ENCODE data around the gene MAZ.

MAZ gene

GRCh38 chr16:29794231-29794710 is 12.1 kb upstream of the MAZ start:
- Histone ChIP-seq H3F3A (ENCODE audit: low read depth) (no peaks in the 10 kb centered on the region), H3K27me3 (ENCODE audit: insufficient read depth, low read length, poor library complexity, severe bottlenecking) (peaks cover 5% of the 10 kb centered on the region), H4K20me1 (ENCODE audit: insufficient read depth, low read length, poor library complexity, severe bottlenecking) (peaks cover 21% of the 10 kb centered on the region), H3K9me2 (replicated peaks; ENCODE audit: low read depth, low read length) (no peaks in the 10 kb centered on the region), H3K4me3 (ENCODE audit: low read length, poor library complexity, severe bottlenecking) (peak overlapping the region; percentile 97), H3K9ac (ENCODE audit: low read depth, low read length, poor library complexity, severe bottlenecking) (peak overlapping the region; percentile 97), H3K4me2 (ENCODE audit: low read depth, low read length, poor library complexity, severe bottlenecking) (peak overlapping the region; percentile 98), H3K79me2 (ENCODE audit: insufficient read depth, low read length) (peaks cover 93% of the 10 kb centered on the region), H3K9me3 (ENCODE audit: insufficient read depth, low read depth, low read length) (no peaks in the 10 kb centered on the region), H2AFZ (ENCODE audit: low read length) (no peak overlapping the region), H3K4me1 (ENCODE audit: insufficient read depth, low read length, poor library complexity, severe bottlenecking) (peaks cover 42% of the 10 kb centered on the region), H3K36me3 (ENCODE audit: insufficient read depth, low read length) (peaks cover 46% of the 10 kb centered on the region)
- TF ChIP-seq CTCF (conservative IDR thresholded peaks at IDR 0.05; ENCODE audit: low read length), result no peak
- TF ChIP-seq EZH2phosphoT487 (IDR thresholded peaks at IDR 0.05; ENCODE audit: borderline replicate concordance), result no peak

- Histone ChIP-seq H3F3A (ENCODE audit: low read depth) (peaks cover 10% of the 10 kb centered on the region), H3K4me1 (ENCODE audit: insufficient read depth, low read length, poor library complexity, severe bottlenecking) (peaks cover 11% of the 10 kb centered on the region), H4K20me1 (ENCODE audit: insufficient read depth, low read length, poor library complexity, severe bottlenecking) (no peaks in the 10 kb centered on the region), H3K27me3 (ENCODE audit: insufficient read depth, low read length, poor library complexity, severe bottlenecking) (no peaks in the 10 kb centered on the region), H3K4me2 (ENCODE audit: low read depth, low read length, poor library complexity, severe bottlenecking) (no peak overlapping the region), H3K4me3 (ENCODE audit: low read length, poor library complexity, severe bottlenecking) (no peak overlapping the region), H2AFZ (ENCODE audit: low read length) (no peak overlapping the region), H3K9me3 (ENCODE audit: insufficient read depth, low read depth, low read length) (no peaks in the 10 kb centered on the region), H3K9me2 (replicated peaks; ENCODE audit: low read depth, low read length) (no peaks in the 10 kb centered on the region), H3K36me3 (ENCODE audit: insufficient read depth, low read length) (peaks cover 68% of the 10 kb centered on the region), H3K9ac (ENCODE audit: low read depth, low read length, poor library complexity, severe bottlenecking) (no peak overlapping the region), H3K79me2 (ENCODE audit: insufficient read depth, low read length) (peaks cover 31% of the 10 kb centered on the region)
- TF ChIP-seq CTCF (conservative IDR thresholded peaks at IDR 0.05; ENCODE audit: low read length) (no peak), EZH2phosphoT487 (IDR thresholded peaks at IDR 0.05; ENCODE audit: borderline replicate concordance) (no peak)
These were observed 3.9 kb upstream of the MAZ start for GRCh38 chr16:29802416-29802935.

GRCh38 chr16:29804020-29804419 is 2.3 kb upstream of the MAZ start:
- Histone ChIP-seq H3F3A (ENCODE audit: low read depth) (peaks cover 13% of the 10 kb centered on the region), H3K36me3 (ENCODE audit: insufficient read depth, low read length) (peaks cover 64% of the 10 kb centered on the region), H3K9me3 (ENCODE audit: insufficient read depth, low read depth, low read length) (no peaks in the 10 kb centered on the region), H3K4me1 (ENCODE audit: insufficient read depth, low read length, poor library complexity, severe bottlenecking) (peaks cover 22% of the 10 kb centered on the region), H3K9ac (ENCODE audit: low read depth, low read length, poor library complexity, severe bottlenecking) (peak overlapping the region; percentile 85), H2AFZ (ENCODE audit: low read length) (no peak overlapping the region), H3K27me3 (ENCODE audit: insufficient read depth, low read length, poor library complexity, severe bottlenecking) (no peaks in the 10 kb centered on the region), H3K4me3 (ENCODE audit: low read length, poor library complexity, severe bottlenecking) (no peak overlapping the region), H3K4me2 (ENCODE audit: low read depth, low read length, poor library complexity, severe bottlenecking) (peak overlapping the region; percentile 90), H3K79me2 (ENCODE audit: insufficient read depth, low read length) (peaks cover 31% of the 10 kb centered on the region), H3K9me2 (replicated peaks; ENCODE audit: low read depth, low read length) (no peaks in the 10 kb centered on the region), H4K20me1 (ENCODE audit: insufficient read depth, low read length, poor library complexity, severe bottlenecking) (peaks cover 11% of the 10 kb centered on the region)
- TF ChIP-seq CTCF (conservative IDR thresholded peaks at IDR 0.05; ENCODE audit: low read length) (no peak), EZH2phosphoT487 (IDR thresholded peaks at IDR 0.05; ENCODE audit: borderline replicate concordance) (no peak)

All from Loucy (cell line).